Measurements from ENCODE around the gene XXYLT1. TPM values are rescaled to one million over a fixed set of nuclear protein-coding genes. Genes with fewer than 3 reads are reported as not detected.

XXYLT1 gene, protein sequence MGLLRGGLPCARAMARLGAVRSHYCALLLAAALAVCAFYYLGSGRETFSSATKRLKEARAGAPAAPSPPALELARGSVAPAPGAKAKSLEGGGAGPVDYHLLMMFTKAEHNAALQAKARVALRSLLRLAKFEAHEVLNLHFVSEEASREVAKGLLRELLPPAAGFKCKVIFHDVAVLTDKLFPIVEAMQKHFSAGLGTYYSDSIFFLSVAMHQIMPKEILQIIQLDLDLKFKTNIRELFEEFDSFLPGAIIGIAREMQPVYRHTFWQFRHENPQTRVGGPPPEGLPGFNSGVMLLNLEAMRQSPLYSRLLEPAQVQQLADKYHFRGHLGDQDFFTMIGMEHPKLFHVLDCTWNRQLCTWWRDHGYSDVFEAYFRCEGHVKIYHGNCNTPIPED
- 41.1 and 41.2 TPM in 2 replicates for total RNA-seq
- long read RNA-seq, partial matches to known transcripts, result 0 of 2 reads
- long read RNA-seq, other reads (novel, unspliced or antisense), result 2 of 2 reads

GRCh38 chr3:195270817-195271409 lies at the start of gene XXYLT1:
Gene XXYLT1 (minus strand): TSS chr3:195271159. CDS start chr3:195271058, 101 bp downstream.
- TF ChIP-seq, protein P1, sequence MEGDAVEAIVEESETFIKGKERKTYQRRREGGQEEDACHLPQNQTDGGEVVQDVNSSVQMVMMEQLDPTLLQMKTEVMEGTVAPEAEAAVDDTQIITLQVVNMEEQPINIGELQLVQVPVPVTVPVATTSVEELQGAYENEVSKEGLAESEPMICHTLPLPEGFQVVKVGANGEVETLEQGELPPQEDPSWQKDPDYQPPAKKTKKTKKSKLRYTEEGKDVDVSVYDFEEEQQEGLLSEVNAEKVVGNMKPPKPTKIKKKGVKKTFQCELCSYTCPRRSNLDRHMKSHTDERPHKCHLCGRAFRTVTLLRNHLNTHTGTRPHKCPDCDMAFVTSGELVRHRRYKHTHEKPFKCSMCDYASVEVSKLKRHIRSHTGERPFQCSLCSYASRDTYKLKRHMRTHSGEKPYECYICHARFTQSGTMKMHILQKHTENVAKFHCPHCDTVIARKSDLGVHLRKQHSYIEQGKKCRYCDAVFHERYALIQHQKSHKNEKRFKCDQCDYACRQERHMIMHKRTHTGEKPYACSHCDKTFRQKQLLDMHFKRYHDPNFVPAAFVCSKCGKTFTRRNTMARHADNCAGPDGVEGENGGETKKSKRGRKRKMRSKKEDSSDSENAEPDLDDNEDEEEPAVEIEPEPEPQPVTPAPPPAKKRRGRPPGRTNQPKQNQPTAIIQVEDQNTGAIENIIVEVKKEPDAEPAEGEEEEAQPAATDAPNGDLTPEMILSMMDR (conservative IDR thresholded peaks at IDR 0.05), result peak; percentile 69
- peak within 1 kb of the TSS; percentile 93 for H3K4me3 Mint-ChIP-seq

DNA sequence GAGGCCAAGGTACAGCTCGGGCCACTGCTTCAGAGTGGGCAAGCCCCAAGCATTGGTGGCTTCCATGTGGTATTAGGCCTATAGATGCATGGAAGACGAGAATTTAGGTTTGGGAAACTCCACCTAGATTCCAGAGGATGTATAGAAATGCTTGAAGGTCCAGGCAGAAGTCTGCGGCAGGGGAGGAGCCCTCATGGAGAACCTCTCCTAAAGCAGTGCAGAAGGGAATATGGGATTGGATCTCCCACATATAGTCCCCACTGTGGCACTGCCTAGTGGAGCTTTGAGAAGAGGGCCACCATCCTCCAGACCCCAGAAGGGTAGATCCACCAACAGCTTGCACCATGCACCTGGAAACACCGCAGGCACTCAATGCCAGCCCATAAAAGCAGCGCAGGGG lies 48.1 kb upstream of the XXYLT1 start:
- Mint-ChIP-seq H3K36me3 (ENCODE audit: low read depth) (peaks cover 39% of the 10 kb centered on the region), H3K27ac (ENCODE audit: unreplicated experiment) (no peak overlapping the region), H3K27me3 (ENCODE audit: low read depth) (no peaks in the 10 kb centered on the region), H3K9me3 (peaks cover 10% of the 10 kb centered on the region), H3K4me1 (no peaks in the 10 kb centered on the region), H3K4me3 (no peak overlapping the region)
- no peak for DNase-seq (ENCODE audit: low read depth, low spot score)
- TF ChIP-seq, protein P1 (conservative IDR thresholded peaks at IDR 0.05), result no peak

More at GRCh38 chr3:195270817-195271409, at the start of gene XXYLT1:
- H3K9me3 Mint-ChIP-seq, result no peaks in the 10 kb centered on the region
- DNase-seq (ENCODE audit: low read depth, low spot score), result peak; percentile 86
- H3K27ac Mint-ChIP-seq (ENCODE audit: unreplicated experiment), result peak within 1 kb of the TSS; percentile 83
- H3K27me3 Mint-ChIP-seq (ENCODE audit: low read depth), result no peaks in the 10 kb centered on the region
- peaks cover 29% of the 10 kb centered on the region for H3K4me1 Mint-ChIP-seq
- H3K36me3 Mint-ChIP-seq (ENCODE audit: low read depth), result no peaks in the 10 kb centered on the region

- Mint-ChIP-seq H3K4me1 (no peaks in the 10 kb centered on the region), H3K9me3 (no peaks in the 10 kb centered on the region), H3K27ac (ENCODE audit: unreplicated experiment) (no peak overlapping the region), H3K4me3 (no peak overlapping the region), H3K36me3 (ENCODE audit: low read depth) (peaks cover 1% of the 10 kb centered on the region), H3K27me3 (ENCODE audit: low read depth) (no peaks in the 10 kb centered on the region)
- TF ChIP-seq, protein P1 (conservative IDR thresholded peaks at IDR 0.05), result no peak
- no peak for DNase-seq (ENCODE audit: low read depth, low spot score)
Observed at GRCh38 chr3:195312714-195313113, 41.8 kb upstream of the XXYLT1 start.

- Mint-ChIP-seq H3K4me3 (no peak overlapping the region), H3K9me3 (no peaks in the 10 kb centered on the region), H3K4me1 (no peaks in the 10 kb centered on the region), H3K27ac (ENCODE audit: unreplicated experiment) (no peak overlapping the region), H3K27me3 (ENCODE audit: low read depth) (no peaks in the 10 kb centered on the region), H3K36me3 (ENCODE audit: low read depth) (peaks cover 10% of the 10 kb centered on the region)
- TF ChIP-seq, protein P1 (conservative IDR thresholded peaks at IDR 0.05), result no peak
- DNase-seq (ENCODE audit: low read depth, low spot score), result no peak
Observed at GRCh38 chr3:195307711-195308110, 36.8 kb upstream of the XXYLT1 start.

GRCh38 chr3:195306369-195306768 lies 35.4 kb upstream of the XXYLT1 start:
- TF ChIP-seq, protein P1 (conservative IDR thresholded peaks at IDR 0.05), result no peak

More at GRCh38 chr3:195306369-195306768, 35.4 kb upstream of the XXYLT1 start:
- no peaks in the 10 kb centered on the region for H3K4me1 Mint-ChIP-seq
- H3K36me3 Mint-ChIP-seq (ENCODE audit: low read depth), result peaks cover 10% of the 10 kb centered on the region
- no peak overlapping the region for H3K4me3 Mint-ChIP-seq
- no peaks in the 10 kb centered on the region for H3K27me3 Mint-ChIP-seq (ENCODE audit: low read depth)
- no peak for DNase-seq (ENCODE audit: low read depth, low spot score)
- no peaks in the 10 kb centered on the region for H3K9me3 Mint-ChIP-seq
- no peak overlapping the region for H3K27ac Mint-ChIP-seq (ENCODE audit: unreplicated experiment)
